HG03097 (cell line): Measurements from ENCODE around the gene PHACTR3.

Experiments
- ATAC-seq: cut with Tn5 transposase; IDR thresholded peaks from one replicate; pipeline ENCODE4 v1.9.1; 2021; ENCODE audit not compliant: unreplicated experiment, low FRiP score

Gene PHACTR3

DNA sequence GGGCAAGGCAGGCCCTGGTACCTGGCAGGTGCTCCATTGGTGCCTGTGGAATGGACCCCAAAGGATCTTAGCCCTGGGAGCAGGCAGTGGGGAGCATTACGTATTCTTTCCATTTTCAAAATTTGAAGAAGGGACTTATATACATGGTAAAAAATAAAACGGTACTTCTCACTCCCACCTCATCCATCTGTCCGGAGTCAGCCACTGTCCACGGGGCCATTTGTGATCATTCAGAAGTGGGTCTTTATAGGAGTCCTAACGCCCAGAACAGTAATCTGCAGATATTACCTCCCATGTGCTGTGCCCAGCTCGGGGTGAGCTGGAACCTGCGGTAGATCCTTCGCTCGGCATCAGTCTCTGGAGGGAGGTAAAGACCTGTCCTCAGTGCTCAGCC is 218.7 kb downstream of the PHACTR3 start:
- ATAC-seq: no peak

- ATAC-seq: no peak
Observed at GRCh38 chr20:59823491-59824259, 219.3 kb downstream of the PHACTR3 start.

DNA sequence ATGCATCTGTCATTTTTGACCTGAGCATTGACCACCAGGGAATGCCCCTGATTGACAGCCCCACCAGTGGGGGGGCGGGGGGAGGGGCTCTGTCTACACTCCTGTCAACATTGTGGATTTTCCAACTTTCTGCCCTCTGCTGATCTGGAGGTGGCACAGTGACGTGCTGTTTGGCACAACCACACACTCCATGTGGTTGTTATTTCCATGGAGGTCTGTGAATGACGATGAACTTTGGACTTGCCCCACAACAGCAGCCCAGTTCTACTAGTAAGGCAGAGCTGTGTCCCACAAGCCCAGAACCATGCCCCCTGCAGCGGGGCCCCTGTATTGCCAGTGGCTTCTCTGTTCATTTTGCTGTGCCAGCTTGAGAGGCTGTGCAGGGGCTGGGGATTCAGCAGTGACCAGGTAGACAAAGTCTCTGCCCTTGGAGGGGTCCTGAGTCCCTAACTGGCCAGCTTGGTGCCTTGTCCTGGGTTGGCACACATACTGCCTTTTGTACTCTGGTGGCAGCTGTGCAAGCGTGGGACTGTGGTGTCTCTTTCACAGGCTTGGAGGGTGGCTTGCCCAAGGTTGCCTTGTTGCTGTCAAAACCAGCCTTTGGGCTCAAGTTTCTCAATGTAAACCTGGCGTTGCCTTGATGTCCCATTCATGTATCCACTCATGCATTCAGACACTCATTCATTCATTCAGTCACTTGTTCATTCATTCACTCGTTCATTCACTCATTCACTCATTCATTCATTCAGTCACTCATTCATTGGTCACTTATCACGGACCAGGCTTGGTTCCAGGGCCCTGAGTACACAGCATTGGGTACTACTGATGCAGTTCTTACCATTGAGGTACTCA is 220.6 kb downstream of the PHACTR3 start:
- ATAC-seq: no peak

DNA sequence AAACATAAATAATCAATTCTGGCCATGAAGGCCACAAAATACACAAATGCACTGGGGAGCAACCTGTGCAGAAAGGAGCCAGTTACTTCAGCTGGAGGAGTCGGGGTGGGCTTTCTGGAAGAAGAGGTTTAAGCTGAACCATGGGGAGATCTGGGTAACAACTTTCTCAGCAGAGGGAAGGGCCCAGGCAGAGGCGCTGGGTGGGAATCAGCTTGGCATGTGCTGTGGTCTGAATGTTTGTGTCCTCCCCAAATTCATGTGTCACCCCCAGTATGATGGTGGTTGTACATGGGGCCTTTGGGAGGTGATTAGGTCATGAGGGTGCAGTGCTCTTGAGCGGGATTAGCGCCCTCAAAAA is 221.2 kb downstream of the PHACTR3 start:
- no peak for ATAC-seq

GRCh38 chr20:59825944-59826759 is 221.8 kb downstream of the PHACTR3 start:
- no peak for ATAC-seq

- ATAC-seq: no peak
Observed at GRCh38 chr20:59827138-59828056, 223.1 kb downstream of the PHACTR3 start.

GRCh38 chr20:59828125-59829053 is 224.0 kb downstream of the PHACTR3 start:
- no peak for ATAC-seq

DNA sequence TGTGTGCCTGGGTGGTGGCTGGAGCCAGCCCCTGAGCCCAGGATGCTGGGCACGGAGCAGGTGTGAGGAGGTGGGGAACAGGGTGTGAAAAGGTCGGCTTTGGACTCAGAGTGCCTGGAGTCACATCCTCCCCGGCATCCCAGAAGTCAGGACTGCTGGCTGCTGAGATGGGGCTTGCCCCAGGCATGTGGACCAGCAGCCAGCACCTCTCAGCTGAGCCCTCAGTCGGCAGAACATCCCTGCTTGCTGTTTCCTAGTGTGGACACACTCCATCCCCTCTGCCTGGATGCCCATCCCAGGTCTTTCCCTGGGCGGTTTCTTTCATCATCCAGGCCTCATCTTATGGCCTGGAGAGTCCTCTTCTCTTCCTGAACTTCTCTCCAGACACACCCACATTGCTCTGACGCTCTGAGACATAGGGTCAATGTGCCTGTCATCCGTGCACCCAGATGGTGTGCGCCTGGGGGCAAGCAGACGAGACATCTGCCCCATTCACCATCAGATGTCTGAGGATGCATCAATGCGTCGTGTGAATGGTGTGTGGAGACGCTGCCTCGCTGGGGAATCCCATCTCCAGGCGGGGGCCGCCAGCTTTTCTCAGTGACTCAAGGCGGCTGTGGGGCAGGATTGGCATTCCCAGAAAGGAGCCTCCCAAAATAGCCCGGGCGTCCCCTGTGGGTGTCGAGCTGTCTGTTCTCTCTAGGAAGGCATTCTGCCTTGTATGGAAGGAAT is 224.9 kb downstream of the PHACTR3 start:
- ATAC-seq: no peak

DNA sequence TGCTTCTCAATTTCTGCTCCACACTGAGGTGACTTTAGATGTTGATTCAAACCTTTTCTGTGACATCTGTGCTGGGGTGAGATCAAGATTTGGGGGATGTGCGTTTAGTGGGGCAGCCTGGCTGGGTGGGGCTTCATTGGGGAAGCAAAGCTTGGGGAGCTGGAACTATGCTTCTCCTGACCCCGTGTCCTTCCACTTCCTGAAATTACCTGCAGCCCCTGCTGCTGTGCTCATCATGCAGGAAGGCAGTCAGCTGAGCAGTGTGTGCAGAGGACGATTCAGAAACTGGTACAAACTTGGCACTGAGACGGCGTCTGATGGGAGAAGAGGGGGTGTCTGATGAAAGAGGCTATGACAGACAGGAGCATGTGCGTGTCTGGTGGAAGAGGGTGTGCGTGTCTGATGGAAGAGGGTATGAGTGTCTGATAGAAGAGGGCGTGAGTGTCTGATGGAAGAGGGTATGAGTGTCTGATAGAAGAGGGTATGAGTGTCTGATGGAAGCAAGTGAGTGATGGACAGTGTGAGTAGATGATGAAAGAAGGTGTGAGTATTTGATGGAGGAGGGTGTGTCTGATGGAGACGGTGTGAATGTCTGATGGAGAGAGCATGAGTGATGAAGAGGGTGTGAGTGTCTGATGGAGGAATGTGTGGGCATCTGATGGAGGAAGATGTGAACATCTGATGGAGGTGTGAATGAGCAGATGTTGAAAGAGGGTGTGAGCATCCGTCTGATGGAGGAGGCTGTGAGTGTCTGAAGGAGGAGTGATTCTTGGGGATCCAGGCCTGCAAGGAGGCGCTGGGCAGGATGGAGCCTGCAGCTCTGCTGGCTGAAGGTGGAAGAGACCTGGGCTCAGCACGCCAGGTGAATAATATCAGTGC is 225.7 kb downstream of the PHACTR3 start:
- ATAC-seq: no peak

- no peak for ATAC-seq
Observed at GRCh38 chr20:59830665-59831023, 226.3 kb downstream of the PHACTR3 start.

DNA sequence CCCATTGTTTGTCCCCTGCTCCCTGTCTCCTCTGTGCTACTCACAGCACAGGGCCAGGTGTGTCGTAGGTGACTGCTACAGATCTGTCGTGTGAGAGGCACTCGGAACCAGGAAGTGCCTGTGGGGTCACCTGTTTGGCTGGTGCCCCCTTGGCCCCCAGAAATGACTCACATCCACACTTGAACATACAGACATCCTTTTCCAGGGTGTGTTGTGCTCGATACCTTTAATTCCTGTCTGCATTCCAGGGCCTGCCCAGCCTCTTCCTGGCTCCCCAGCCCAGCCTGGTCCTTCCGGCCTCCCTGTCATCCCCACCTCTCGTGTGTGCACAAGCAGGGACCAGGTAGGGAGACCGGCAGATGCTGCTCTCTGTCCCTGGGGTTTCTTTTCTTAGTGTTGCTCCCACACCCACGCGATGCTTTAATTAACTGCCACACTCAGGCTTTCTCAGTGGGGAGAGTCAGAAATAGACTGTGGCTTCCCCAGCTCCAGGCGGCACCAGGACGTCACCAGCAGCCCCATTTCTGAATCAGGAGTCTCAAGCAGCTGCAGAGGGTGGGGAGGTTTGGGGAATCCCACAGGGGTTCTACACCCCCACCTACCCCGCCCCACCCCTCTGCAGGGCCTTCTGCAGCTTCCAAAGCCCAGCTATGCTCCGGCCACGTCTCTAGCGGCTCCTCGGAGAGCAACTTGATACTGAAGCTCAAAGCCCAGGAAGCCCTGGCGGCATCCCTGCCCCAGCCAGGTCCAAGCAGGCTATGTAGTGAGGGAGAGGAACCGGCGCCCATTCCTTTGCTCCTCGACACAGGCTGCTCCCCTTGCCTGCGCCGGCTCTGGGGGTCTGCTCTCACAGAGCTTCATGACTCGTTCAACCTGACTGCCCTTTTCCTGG is 226.9 kb downstream of the PHACTR3 start:
- ATAC-seq: no peak

DNA sequence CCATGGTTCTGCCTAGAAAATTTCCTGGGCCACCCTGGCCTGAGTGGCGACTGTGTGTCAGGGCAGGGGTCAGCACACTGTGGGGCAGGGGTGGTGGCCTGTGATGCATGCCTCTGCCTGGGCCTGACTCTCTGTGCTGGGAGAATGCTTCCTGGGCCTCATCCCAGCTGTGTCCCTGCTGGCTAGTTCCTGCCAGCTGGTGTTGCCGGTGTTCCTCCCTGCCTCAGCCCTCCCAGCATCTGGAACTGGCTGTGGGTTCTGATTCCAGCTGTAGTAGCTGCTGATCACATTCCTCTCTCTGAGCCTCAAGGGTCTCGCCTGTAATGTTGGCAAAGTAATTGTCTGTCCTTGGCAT is 227.6 kb downstream of the PHACTR3 start:
- ATAC-seq: no peak

DNA sequence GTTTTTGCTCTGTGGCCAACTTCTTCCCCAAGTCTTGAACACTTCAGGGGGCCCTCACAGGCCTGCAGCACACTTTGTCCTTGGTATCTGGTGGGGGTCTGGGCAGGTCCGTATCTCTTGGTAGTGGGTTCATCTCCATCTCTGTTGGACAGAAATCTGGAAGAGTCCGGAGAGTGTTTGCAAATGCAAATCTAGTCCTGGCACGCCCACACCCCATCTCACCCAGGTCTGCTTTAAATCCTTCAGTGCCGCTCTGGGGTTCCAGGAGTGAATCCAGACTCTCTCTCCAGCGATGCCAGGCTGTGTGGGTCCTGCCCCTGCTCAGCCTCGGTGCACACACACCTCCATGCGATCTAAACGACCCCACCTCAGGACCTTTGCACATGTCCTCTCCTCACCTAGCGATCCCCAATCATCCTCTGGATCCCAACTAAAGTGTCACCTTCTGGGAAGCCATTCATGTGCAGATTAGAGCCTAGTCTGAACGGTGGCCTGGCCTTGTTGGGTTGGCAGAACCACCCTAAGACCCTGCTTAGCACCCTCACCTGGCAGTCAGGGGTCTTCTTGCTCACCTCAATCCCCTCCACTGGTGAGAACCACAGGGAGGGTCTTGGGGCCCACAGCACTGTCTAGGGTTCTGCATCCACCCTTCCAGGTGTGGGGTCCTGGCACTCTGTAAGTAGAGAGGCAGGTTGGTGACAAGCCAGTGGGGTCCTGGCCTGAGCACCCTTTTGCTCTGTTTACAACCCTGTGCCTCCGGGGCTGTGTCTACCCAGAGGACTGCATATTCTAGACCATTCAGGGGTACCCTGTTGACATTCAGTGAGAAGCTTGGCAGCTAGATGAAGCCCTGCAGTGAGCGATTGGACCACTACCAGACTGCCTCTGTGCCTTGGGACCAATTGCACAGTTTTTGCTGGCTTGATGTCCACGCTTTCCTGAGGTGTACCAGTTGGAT is 228.3 kb downstream of the PHACTR3 start:
- ATAC-seq: no peak

DNA sequence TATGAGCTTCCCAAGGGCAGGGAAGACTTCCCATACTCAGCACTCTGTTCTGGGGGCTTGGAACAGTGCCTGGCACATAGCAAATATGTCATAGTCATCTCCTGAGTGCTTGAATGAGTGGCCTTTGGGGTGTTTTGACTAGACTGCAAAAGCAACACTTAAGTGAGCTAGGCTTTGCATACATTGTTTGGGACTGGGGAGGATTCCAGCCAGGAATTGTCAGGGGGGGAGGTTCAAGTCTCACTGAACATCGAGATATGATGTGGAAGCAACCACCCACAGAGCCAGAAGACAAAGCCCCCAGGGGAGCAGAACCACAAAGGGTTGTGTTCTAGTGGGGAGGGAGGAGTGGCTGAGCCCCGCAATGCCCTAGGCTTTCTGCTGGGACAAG is 230.7 kb downstream of the PHACTR3 start:
- no peak for ATAC-seq
